HG03175 (cell line): ENCODE results near the gene WDR31.
"Not testable (repeated sequence)": the region's sequence is repeated elsewhere in the genome, so short reads cannot be mapped to it uniquely, and the experiment has no call there.

Experiments used
- ATAC-seq: cut with Tn5 transposase; IDR thresholded peaks from one replicate; pipeline ENCODE4 v1.9.1; 2021; ENCODE audit warnings: mild to moderate bottlenecking, moderate library complexity; ENCODE audit not compliant: unreplicated experiment

WDR31 gene

DNA sequence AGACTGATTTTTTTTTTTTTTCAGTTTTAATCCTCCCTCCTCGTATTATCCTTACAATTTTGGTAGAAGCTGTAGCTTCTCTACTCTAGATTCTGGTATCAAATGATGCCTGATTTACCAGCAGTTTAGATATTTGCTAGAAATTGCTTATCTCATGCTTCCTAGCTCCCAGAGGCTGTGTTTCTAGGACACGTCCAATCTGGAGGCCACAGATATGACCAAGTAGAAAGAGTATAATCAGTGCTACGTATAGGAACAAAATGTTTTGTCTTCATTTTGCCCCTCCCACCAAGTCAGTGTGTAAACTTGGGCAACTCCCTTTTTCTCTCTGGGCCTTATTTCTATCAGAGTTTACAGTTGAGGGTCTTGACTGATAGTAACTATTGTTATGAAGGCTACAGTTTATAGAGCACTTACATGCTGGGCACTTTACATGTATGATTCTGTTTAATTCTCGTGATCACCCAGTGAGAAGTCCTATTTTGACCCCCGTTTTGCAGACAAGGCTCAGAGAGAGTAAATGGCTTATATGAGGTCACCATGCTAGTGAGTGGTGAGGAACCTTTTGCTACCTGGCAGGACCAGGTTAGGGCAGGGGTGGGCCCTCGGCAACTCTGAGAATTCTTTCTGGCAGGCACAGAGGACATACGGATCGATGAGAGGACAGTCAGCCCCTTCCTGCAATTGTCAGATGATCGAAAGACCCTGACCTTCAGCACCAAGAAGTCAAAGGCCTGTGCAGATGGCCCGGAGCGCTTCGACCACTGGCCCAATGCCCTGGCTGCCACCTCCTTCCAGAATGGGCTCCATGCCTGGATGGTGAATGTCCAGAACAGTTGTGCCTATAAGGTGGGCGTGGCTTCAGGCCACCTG lies 29.1 kb upstream of the WDR31 start:
- ATAC-seq: no peak

GRCh38 chr9:113368348-113368981 lies 28.4 kb upstream of the WDR31 start:
- no peak for ATAC-seq

GRCh38 chr9:113365652-113366051 lies 25.6 kb upstream of the WDR31 start:
- not testable (repeated sequence) for ATAC-seq

- ATAC-seq: no peak
Observed at GRCh38 chr9:113364951-113365350, 24.9 kb upstream of the WDR31 start.

DNA sequence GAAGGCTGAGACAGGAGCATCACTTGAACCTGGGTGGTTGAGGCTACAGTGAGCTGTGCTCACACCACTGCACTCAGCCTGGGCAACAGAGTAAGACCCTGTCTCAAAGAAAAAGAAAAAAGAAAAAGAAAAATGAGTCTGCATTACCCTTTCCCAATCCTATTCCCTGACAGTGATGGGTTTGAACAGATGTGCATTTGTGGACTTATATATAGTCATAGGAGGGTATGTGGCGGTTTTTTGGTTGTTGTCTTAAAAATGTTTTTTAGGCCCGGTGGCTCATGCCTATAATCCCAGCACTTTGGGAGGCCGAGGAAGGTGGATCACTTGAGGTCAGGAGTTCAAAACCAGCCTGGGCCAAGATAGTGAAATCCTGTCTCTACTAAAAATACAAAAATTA lies 23.3 kb upstream of the WDR31 start:
- ATAC-seq: no peak

DNA sequence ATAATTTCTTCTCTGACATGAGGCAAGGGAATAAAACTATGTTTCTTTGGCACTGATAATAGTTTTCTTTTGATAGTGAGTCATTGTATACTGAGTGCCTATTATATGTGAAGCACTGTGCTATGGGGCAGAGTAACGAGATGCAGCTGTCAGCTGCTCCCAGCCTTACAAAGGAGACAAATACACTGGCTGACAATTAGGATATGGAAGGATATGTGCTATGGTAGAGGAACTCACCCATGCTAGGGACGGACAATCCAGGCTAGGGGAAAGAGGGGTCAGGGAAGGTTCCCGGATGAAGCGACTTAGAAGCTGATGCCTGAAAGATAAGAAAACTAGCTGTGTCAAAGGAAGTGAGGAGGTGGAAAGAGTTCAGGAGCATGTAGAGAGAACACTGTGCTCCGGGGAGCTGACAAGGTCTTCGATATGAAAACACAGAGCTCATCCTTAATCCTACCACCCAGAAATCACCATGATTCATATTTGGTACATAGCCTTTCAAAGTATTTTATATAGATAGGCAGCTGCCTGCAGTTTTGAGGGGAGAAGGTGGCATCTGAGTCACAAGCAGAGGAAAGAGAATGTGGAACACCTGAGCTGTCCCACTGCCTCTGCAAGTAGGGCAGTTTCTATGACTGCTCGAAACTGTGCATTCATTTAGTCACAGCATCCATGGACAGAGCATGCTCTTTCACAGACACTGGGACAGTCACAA lies 21.4 kb upstream of the WDR31 start:
- ATAC-seq: no peak

DNA sequence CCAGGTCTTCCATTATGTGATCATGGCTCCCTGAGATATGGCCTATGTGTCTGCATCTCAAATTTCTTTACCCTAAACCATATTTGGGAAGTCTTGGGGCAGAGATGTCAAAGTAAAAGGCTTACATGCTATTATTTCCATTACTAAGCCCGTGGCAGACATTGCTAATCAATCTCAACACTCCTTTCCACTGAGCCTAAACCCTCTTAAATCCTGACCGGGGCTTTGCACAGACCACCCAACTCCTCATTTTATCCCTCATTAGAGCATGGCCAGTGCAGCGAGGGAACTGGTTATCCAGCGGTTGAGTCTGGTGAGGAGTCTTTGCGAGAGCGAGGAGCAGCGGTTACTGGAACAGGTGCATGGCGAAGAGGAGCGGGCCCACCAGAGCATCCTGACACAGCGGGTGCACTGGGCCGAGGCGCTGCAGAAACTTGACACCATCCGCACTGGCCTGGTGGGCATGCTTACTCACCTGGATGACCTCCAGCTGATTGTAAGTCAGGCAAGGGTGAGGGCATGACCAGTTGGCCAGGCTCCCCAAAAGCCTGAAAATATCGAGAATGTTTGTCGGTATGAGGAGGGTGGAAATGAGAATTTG lies 20.3 kb upstream of the WDR31 start:
- no peak for ATAC-seq

- ATAC-seq: no peak
Observed at GRCh38 chr9:113359385-113359784, 19.3 kb upstream of the WDR31 start.

DNA sequence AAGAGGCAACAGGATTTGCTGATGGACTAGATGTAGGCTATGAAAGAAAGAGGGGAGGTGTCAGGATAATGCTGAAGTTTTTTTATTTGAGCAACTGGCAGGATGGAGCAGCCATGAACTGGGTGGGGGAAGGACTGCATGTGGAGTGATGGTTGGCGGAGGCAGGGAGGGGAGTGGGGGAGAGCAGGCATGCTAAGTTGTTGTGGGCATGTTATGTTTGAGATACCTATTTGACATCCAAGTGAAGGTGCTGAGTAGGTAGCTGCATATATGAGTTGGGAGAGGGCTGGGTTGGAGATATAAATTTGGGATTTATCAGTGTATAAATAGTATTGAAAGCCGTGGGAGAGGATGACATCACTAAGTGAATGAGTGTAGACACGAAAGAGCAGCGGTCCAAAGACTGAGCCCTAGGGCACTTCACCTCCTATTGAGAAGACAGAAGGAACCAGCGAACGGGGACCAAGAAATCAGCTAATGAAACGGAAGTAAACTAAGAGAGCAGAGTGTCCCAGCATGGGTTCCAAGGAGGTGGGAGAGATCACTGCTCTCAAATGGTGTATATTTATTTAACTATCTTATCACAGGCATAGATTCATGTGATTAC lies 16.7 kb upstream of the WDR31 start:
- ATAC-seq: no peak

DNA sequence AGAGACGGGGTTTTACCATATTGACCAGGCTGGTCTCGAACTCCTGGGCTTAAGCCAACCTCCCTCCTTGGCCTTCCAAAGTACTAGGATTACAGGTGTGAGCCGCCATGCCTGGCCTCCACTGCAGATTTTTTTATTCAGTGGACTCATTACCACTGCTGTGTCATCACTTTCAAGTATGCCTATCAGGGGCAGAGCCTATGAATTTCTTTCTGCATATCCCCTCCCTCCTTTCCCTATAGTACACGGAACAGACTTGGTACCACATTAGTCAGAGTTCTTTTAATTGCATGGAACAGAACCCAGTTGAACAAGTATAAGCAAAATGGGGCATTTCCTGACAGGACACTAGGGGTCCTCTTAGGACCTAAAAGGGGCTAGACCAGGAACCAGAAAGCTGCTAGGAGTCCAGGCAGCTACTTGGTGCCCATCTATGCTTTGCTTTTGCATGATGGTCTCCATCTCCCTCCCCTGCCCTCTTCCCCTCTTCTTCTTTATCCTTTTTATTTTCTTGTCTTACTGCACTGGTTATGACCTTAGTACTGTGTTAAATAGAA lies 15.0 kb upstream of the WDR31 start:
- ATAC-seq: no peak

DNA sequence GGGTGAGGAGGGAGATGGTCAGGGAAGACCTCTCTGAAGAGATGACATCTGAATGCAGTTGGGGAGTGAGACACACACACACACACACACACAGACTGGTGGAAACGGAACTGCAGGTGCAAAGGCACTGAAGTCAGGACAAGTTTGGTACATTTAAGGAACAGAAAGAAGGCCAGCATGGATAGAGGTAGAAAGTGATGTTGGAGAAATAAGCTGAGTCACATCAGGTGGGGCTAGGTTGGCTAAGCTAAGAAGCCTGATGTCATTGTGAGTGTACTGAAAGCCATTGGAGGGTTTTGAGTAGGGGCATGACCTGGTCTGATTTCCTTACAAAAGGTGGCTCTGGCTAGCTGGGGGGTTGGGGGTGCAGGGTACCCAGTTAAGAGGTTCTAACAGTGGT lies 12.3 kb upstream of the WDR31 start:
- ATAC-seq: no peak

DNA sequence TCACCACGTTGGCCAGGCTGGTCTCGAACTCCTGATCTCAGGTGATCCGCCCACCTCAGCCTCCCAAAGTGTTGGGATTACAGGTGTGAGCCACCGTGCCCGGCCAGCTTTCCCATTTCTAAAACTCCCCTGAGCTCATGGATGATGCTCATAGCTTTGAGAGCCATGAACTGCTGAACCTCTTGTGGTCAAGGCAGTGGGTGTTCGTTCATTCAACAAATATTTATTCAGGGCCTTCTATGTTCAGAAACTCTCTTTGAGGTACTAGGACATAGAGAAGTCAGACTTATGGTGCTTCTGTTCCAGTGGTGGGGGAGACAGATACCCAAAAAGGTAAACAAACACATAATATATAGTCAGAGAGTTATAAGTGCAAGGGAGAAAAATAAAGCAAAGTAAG lies 11.9 kb upstream of the WDR31 start:
- ATAC-seq: no peak

GRCh38 chr9:113350937-113351336 lies 10.9 kb upstream of the WDR31 start:
- ATAC-seq: peak; percentile 56

DNA sequence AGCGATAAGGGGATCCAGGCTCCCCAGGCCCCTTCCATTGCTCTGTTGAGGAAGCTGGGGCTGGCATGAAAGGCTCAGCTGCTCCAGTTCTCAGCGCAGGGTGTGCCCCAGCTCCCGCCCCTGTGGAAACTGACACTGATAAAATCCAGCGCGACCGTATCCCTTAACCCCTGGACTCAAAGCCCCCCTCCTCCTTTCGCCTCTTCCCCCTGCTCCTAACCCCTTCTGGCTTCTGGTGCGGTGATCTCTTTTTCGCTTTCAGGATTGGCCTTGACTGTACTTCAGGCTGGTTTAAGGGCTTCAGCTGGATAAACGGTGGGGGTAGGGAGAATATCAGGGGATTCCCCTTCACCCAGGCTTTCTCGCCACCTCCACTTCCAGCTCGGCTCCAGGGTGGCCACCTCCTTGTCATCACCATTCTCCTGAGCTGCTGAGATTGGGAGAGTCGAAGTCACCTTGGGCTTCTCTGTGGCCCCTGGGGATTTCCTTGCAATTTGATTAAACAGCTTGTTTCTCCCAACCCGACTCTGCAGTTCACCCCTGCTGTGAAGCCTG lies 10.1 kb upstream of the WDR31 start:
- no peak for ATAC-seq

- ATAC-seq: peak; percentile 39
Observed at GRCh38 chr9:113349445-113350094, 9.5 kb upstream of the WDR31 start, which contains the start of gene BSPRY. Gene BSPRY, plus strand, starts transcription at chr9:113349541. Its CDS starts 39 bp downstream, at chr9:113349580.

GRCh38 chr9:113349066-113349444 lies 9.0 kb upstream of the WDR31 start:
- ATAC-seq: no peak

DNA sequence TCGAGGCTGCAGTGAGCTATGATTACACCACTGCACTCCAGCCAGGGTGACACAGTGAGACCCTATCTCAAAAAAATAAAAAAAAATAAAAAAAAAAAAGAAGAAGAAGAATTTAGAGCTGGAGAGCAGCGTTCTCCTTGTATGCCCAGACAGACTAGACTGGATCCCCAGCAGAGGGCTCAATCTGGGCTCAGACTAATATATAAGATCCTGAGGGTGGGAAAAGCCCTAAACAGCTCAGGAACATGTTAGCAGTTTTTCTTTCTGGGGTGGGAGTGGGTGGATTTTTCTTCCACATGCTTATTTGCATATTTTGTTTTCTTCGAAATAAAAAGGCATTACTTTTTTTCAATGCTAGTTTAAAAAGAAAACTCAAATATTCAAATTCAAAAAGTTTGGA lies 8.4 kb upstream of the WDR31 start:
- ATAC-seq: no peak

DNA sequence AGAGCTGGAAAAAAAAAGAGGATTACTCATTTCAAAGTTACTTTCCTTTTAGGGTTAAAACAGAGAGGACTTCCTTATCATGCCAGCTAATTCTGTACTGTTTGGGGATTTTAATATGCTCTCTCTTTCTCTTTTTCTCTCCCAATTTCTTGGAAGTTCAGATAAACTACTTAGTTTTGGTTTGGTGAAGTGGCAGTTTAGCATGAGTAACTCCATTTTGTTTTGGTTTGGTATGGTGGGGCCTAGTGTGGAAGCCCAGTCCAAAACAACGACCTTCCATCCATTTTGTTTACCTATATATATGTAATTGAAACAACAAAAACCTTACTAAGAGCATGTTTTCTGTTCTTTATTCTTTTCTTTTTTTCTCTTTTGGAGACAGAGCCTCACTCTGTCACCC lies 5.6 kb upstream of the WDR31 start:
- ATAC-seq: no peak

DNA sequence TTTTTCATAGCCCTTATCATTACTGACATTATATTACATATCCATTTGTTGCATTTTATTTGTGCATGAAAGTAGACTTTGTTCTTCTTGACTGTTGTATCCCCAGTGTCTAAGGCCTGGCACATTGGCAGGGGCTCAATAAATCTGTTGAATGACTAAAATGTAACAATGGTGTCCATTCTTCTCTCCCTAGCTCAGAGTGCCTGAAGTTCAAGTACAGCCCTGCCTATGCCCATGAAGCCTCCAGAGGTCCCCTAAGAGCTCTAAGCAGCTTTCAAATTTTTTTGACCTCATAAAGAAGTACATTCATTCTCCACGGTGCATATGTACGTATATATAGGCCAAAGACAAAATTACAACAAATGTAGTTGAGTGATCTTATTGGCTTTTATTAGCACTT lies 5.1 kb upstream of the WDR31 start:
- ATAC-seq: no peak

GRCh38 chr9:113343732-113344231 lies 3.7 kb upstream of the WDR31 start:
- ATAC-seq: no peak
